GM23338 (cell line): ENCODE results near the gene DNAL1.

Source experiments
- CREB1 ChIP-seq: fragments of 250-450 bp; sonication (Bioruptor Pico); IDR thresholded peaks from 2 replicates; pipeline ENCODE4 v1.5.0; 2020; ENCODE audit warnings: low read depth, mild to moderate bottlenecking, moderate library complexity
- ETS1 ChIP-seq: IDR thresholded peaks from 2 replicates; pipeline ENCODE4 v1.6.1; 2016; ENCODE audit warnings: antibody characterized with exemption
- EZH2 ChIP-seq: fragments of 200-600 bp; sonication (generic); IDR thresholded peaks from one replicate; pipeline ENCODE4 v1.8.0; 2017; ENCODE audit warnings: antibody characterized with exemption, mild to moderate bottlenecking, low read depth; ENCODE audit not compliant: unreplicated experiment
- EZH2phosphoT487 ChIP-seq: fragments of 200-600 bp; sonication (generic); IDR thresholded peaks from one replicate; pipeline ENCODE4 v1.8.1; 2018; ENCODE audit warnings: antibody characterized with exemption; ENCODE audit not compliant: unreplicated experiment
- NANOG ChIP-seq: IDR thresholded peaks from 2 replicates; pipeline ENCODE4 v1.6.1; 2016; ENCODE audit warnings: antibody characterized with exemption, borderline replicate concordance
- POLR2AphosphoS5 ChIP-seq: IDR thresholded peaks from 2 replicates; pipeline ENCODE4 v1.6.1; 2016; ENCODE audit warnings: antibody characterized with exemption, low read depth
- REST ChIP-seq: IDR thresholded peaks from one replicate; pipeline ENCODE4 v1.6.1; 2018; ENCODE audit warnings: antibody characterized with exemption; ENCODE audit not compliant: unreplicated experiment
- STAT1 ChIP-seq: IDR thresholded peaks from one replicate; pipeline ENCODE4 v1.6.1; 2016; ENCODE audit warnings: antibody characterized with exemption; ENCODE audit not compliant: unreplicated experiment
- ZNF114 ChIP-seq: fragments of 250-450 bp; sonication (Bioruptor Pico); IDR thresholded peaks from 2 replicates; pipeline ENCODE4 v1.5.0; 2020; ENCODE audit warnings: mild to moderate bottlenecking, moderate library complexity
- ZNF331 ChIP-seq: fragments of 250-450 bp; sonication (Bioruptor Pico); IDR thresholded peaks from 2 replicates; pipeline ENCODE4 v1.5.0; 2020; ENCODE audit warnings: low read depth, mild to moderate bottlenecking, moderate library complexity
- TF ChIP-seq, protein P1 (sequence below), 2 experiments: fragments of 200-600 bp in 1 of 2; sonication (generic) in 1 of 2; conservative IDR thresholded peaks; 2 replicates each; pipeline versions ENCODE4 v1.5.1 to v1.6.1; 2016 to 2017; ENCODE audit warnings: antibody characterized with exemption in 2 of 2, low read depth in 2 of 2, mild to moderate bottlenecking in 2 of 2, moderate library complexity in 1 of 2

DNA sequence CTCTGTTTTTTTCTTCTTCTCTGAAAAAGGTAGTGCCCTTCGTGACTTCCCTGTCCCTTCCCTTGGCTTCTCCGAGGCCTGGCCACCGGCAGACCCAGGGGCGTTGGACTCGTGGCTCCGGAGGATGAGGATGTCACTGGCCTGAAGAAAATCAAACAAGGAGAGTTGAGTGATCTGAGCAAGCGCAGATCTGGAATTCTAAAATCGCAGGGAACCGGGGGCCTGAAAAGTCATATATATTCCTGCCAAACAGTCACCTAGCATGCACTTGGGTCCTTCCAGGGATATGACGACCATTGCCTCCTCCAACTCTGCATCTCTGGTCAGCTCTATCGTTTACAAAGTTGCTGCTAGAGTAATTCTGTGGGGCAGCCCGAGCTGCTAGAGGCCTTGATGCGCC, 74.6 kb downstream of the DNAL1 start:
- TF ChIP-seq, protein P1, sequence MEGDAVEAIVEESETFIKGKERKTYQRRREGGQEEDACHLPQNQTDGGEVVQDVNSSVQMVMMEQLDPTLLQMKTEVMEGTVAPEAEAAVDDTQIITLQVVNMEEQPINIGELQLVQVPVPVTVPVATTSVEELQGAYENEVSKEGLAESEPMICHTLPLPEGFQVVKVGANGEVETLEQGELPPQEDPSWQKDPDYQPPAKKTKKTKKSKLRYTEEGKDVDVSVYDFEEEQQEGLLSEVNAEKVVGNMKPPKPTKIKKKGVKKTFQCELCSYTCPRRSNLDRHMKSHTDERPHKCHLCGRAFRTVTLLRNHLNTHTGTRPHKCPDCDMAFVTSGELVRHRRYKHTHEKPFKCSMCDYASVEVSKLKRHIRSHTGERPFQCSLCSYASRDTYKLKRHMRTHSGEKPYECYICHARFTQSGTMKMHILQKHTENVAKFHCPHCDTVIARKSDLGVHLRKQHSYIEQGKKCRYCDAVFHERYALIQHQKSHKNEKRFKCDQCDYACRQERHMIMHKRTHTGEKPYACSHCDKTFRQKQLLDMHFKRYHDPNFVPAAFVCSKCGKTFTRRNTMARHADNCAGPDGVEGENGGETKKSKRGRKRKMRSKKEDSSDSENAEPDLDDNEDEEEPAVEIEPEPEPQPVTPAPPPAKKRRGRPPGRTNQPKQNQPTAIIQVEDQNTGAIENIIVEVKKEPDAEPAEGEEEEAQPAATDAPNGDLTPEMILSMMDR (conservative IDR thresholded peaks at IDR 0.05; ENCODE audit: low read depth in 2 of 2): no peak
- TF ChIP-seq CREB1 (CRISPR knock-in tag) (no peak), POLR2AphosphoS5 (no peak), EZH2 (no peak), REST (no peak), EZH2phosphoT487 (no peak), NANOG (no peak), ZNF114 (CRISPR knock-in tag) (no peak), ZNF331 (CRISPR knock-in tag) (no peak), STAT1 (no peak), ETS1 (no peak)
